Subcutaneous abdominal adipose tissue (tissue), 5 donors: ENCODE data around the gene QRFPR.

Source experiments
- H3K27ac ChIP-seq: one replicate; pipeline ENCODE4 v1.7.0; 2013; ENCODE audit warnings: low read depth, mild to moderate bottlenecking, inconsistent platforms, low read length, moderate library complexity
- H3K27me3 ChIP-seq, 5 donors: one replicate each; pipeline ENCODE4 v1.7.0; 2013; ENCODE audit warnings: low read length in 5 of 5, inconsistent platforms in 1 of 5; ENCODE audit not compliant: control insufficient read depth in 5 of 5, insufficient read depth in 4 of 5
- H3K36me3 ChIP-seq, 5 donors: one replicate each; pipeline ENCODE4 v1.7.0; 2013; ENCODE audit warnings: low read length in 5 of 5; ENCODE audit not compliant: control insufficient read depth in 5 of 5, insufficient read depth in 5 of 5
- H3K4me1 ChIP-seq, 5 donors: one replicate each; pipeline ENCODE4 v1.7.0; 2013; ENCODE audit warnings: low read length in 5 of 5, mild to moderate bottlenecking in 3 of 5, moderate library complexity in 1 of 5; ENCODE audit not compliant: control insufficient read depth in 5 of 5, insufficient read depth in 5 of 5
- H3K4me3 ChIP-seq, 5 donors: one replicate each; pipeline ENCODE4 v1.7.0; 2013; ENCODE audit warnings: low read length in 5 of 5, low read depth in 1 of 5
- H3K9ac ChIP-seq, 5 donors: one replicate each; pipeline ENCODE4 v1.7.0; 2013; ENCODE audit warnings: low read length in 5 of 5, mild to moderate bottlenecking in 4 of 5, moderate library complexity in 3 of 5
- H3K9me3 ChIP-seq, 5 donors: one replicate each; pipeline ENCODE4 v1.7.0; 2013; ENCODE audit warnings: low read length in 5 of 5; ENCODE audit not compliant: control insufficient read depth in 5 of 5
- donor health status: healthy.
- donor health status: healthy.
- donor health status: healthy.
- donor health status: healthy.
- donor health status: healthy.

The QRFPR gene

DNA sequence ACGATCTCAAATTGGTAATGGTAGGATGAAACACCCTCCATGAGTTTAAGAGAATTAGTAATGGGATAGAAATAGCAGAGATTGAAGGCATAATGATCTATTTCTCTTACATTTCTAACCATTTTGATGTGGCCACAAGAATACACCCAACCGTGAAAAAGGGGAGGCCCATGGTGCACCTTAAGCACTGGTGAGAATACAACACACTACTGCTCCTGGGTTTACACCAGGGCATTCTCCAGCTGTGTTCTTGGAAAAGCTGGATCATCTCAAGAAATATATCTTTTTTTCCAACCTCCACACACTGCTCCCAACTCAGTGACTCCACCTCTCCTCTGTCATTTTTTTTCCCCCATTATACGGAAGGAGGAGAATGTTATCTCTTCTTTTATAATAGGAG, 1.5 kb downstream of the QRFPR start:
- peaks cover 0 to 12% (median 10%) of the 10 kb centered on the region in 5 donors for H3K4me1 ChIP-seq
- no peaks in the 10 kb centered on the region for H3K36me3 ChIP-seq
- no peak overlapping the region for H3K4me3 ChIP-seq
- H3K9ac ChIP-seq, result no peak overlapping the region
- H3K27me3 ChIP-seq, result peaks cover 12 to 24% (median 14%) of the 10 kb centered on the region in 5 donors
- H3K9me3 ChIP-seq, result no peaks in the 10 kb centered on the region
- no peak overlapping the region for H3K27ac ChIP-seq

DNA sequence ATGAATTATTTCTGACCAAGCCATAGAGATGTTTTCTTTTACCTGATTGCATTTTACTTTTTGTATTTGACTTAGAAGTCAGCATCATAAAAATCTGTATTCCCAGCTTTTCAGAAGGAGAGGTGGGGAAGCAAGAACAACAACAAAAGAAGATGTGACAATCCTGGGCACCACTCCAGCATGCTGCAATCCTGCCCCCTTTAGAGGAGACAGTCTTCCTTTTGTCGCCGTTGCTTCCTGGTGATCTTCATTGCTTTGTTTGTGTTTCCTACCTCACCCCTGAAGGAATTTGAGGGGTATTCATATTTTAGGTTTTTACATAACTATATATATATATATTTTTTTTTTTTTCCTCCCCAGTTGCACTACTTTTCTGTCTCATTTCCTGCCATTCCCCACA, 3.7 kb downstream of the QRFPR start:
- Histone ChIP-seq H3K4me1 (peaks cover 0 to 12% (median 10%) of the 10 kb centered on the region in 5 donors), H3K27ac (no peak overlapping the region), H3K9me3 (no peaks in the 10 kb centered on the region), H3K9ac (no peak overlapping the region), H3K4me3 (no peak overlapping the region), H3K36me3 (no peaks in the 10 kb centered on the region), H3K27me3 (peaks cover 8 to 23% (median 14%) of the 10 kb centered on the region in 5 donors)

DNA sequence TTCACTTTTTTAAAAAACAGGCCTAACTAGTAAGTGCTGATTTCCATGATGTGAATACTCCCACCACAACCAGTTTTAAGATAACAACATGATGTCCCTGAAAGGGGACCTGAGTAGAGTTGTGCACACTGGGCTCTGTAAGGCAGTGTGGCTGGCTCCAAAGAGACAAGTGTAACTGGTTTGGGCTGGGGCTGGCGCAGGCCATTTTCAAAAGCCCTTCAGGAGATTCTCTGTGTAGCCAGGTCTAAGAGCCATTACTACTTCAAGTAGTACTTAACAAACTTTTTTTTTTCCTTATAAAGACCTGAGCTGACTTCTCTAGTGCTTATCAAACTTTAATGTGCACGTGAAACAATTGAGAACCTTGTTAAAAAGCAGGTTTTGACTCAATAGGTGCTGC, 4.3 kb downstream of the QRFPR start:
- H3K9ac ChIP-seq, result no peak overlapping the region
- peaks cover 8 to 20% (median 14%) of the 10 kb centered on the region in 5 donors for H3K27me3 ChIP-seq
- no peaks in the 10 kb centered on the region for H3K9me3 ChIP-seq

DNA sequence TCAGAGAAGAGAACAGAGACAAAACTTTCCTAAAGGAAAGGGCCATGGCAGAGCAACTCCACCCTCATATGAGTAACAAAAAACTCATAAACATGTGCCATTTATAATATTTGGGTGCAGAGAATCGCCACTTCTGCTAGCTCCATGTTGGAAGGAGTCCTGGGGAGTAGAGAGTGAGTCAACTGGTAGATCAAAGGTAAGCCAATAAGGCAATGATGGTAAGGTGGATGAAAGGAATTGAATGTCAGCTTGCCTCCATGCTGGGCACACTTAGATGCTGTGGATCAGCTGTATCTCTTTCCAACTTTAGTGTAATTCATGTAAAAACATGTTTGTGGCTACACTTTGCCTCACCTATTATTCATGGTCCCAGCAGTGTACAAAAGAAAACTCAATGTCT, 4.7 kb downstream of the QRFPR start:
- Histone ChIP-seq H3K36me3 (no peaks in the 10 kb centered on the region), H3K9me3 (no peaks in the 10 kb centered on the region), H3K4me1 (peaks cover 0 to 12% (median 10%) of the 10 kb centered on the region in 5 donors), H3K27ac (no peak overlapping the region), H3K4me3 (no peak overlapping the region), H3K9ac (no peak overlapping the region), H3K27me3 (peaks cover 8 to 18% (median 12%) of the 10 kb centered on the region in 5 donors)

More for the DNA sequence above, 4.3 kb downstream of the QRFPR start:
- H3K36me3 ChIP-seq, result no peaks in the 10 kb centered on the region
- peaks cover 0 to 12% (median 10%) of the 10 kb centered on the region in 5 donors for H3K4me1 ChIP-seq
- no peak overlapping the region for H3K27ac ChIP-seq
- no peak overlapping the region for H3K4me3 ChIP-seq

DNA sequence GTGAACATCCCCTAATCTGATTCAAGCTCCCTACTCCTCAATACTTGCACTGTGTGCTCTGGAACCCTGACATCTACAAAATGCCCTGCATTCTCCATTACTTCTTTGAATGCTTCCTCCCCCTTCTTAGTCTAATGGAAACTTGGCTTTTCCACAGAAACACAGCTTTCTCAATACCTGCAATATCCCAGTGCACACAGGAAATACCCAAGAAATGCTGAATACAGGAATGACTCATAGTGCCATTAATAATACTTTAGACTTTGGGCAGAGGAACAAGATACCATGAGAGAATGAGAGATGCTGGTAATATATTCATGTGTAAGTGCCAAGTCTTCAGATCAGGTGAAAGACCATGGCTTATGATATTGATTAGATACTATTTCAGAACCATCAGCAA, 5.6 kb downstream of the QRFPR start:
- Histone ChIP-seq H3K36me3 (no peaks in the 10 kb centered on the region), H3K27ac (no peak overlapping the region), H3K4me3 (no peak overlapping the region), H3K9ac (no peak overlapping the region), H3K9me3 (no peaks in the 10 kb centered on the region), H3K4me1 (peaks cover 0 to 4% (median 2%) of the 10 kb centered on the region in 5 donors), H3K27me3 (peaks cover 4 to 10% (median 5%) of the 10 kb centered on the region in 5 donors)

DNA sequence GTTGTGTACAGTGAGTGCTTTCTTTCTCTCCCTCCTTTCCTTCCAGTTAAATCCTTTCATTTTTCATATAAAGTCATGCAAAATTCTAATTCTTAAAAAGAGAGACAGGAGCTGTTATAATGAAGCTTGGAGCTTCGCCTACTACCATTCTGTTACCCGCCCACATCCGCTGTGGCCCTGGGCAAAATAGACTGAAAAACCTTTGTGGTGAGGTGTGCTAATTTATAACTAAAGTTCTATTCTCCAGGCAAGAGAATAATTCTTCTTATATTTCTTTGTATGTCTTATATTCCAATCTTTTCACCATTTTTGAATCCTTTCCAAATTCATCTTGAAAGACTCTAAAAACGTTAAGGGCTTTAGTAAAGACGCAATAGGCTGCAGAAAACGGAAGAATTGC, 7.0 kb downstream of the QRFPR start:
- Histone ChIP-seq H3K9me3 (no peaks in the 10 kb centered on the region), H3K4me1 (no peaks in the 10 kb centered on the region), H3K36me3 (no peaks in the 10 kb centered on the region), H3K9ac (no peak overlapping the region), H3K4me3 (no peak overlapping the region), H3K27me3 (peaks cover 0 to 4% (median 0%) of the 10 kb centered on the region in 5 donors), H3K27ac (no peak overlapping the region)

DNA sequence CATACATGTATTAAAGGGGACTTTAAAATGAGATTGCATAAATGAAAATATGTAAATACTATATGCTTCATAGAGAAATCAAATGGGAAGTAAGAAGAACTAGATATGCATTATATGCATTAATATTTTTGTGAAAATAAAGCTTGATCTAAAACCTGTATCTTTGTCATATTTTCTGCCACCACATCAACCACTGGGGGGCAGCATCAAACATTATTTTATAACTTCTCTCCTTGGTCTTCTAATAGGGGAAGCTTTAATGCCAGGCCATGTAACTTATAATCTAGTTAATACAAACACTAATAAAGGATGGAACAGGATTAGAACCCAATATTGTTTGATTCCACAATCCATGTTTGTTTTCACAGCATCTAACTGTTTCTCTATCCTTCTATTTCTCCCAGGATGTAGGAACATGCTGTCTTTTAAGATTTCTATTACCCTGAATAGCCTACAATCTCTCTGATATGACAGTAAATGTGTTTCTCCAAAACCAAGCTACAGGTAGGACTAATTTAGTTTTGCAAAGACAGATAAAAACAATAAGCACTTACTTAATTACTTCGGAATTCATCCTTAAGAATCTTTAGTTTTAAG, 10.0 kb downstream of the QRFPR start:
- no peak overlapping the region for H3K4me3 ChIP-seq
- H3K9ac ChIP-seq, result no peak overlapping the region
- no peaks in the 10 kb centered on the region for H3K36me3 ChIP-seq
- H3K4me1 ChIP-seq, result no peaks in the 10 kb centered on the region
- H3K27me3 ChIP-seq, result peaks cover 0 to 4% (median 0%) of the 10 kb centered on the region in 5 donors
- no peak overlapping the region for H3K27ac ChIP-seq
- H3K9me3 ChIP-seq, result no peaks in the 10 kb centered on the region

DNA sequence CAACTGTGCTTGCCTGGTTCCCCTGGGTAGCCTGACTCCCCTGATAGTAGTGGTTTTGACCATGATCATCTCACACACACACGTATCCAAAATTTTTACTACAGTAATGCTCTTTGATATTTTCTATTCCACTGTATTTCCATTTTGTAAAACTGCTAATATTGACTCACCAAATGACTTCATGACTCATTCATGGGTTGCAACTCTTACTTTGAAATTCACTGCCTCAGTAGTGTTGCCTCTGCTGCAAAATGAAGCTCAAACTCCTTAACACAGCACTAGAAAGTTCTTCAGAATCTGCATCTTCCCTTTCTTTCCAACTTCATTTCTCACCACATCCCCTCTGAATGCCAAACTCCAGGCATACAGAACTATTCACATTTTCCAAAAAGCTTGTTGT, 20.3 kb downstream of the QRFPR start:
- Histone ChIP-seq H3K36me3 (no peaks in the 10 kb centered on the region), H3K27ac (no peak overlapping the region), H3K9ac (no peak overlapping the region), H3K27me3 (peaks cover 0 to 3% (median 0%) of the 10 kb centered on the region in 5 donors), H3K4me1 (no peaks in the 10 kb centered on the region), H3K9me3 (no peaks in the 10 kb centered on the region), H3K4me3 (no peak overlapping the region)

DNA sequence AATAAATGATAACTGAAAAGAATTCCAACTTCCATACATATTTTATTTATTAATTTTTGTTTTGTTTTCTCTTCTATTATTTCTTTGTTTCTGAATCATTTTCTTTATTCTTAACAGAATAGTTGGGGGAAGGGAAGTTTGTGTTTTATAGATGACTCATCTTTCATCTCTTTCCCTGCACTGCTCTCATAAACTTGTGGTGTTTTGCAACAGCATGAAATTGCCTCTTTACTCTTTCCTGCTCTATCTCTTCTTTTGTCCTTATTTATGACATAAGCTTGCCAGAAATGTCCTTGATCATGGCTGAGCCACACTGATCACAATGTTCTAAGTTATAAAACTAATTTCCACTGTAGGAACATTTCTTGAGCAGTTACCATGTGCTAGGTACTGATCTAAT, 22.3 kb downstream of the QRFPR start:
- no peak overlapping the region for H3K27ac ChIP-seq
- peaks cover 0 to 3% (median 0%) of the 10 kb centered on the region in 5 donors for H3K27me3 ChIP-seq
- H3K9me3 ChIP-seq, result peaks cover 0 to 3% (median 0%) of the 10 kb centered on the region in 5 donors
- no peaks in the 10 kb centered on the region for H3K36me3 ChIP-seq
- no peak overlapping the region for H3K9ac ChIP-seq
- no peak overlapping the region for H3K4me3 ChIP-seq
- no peaks in the 10 kb centered on the region for H3K4me1 ChIP-seq

DNA sequence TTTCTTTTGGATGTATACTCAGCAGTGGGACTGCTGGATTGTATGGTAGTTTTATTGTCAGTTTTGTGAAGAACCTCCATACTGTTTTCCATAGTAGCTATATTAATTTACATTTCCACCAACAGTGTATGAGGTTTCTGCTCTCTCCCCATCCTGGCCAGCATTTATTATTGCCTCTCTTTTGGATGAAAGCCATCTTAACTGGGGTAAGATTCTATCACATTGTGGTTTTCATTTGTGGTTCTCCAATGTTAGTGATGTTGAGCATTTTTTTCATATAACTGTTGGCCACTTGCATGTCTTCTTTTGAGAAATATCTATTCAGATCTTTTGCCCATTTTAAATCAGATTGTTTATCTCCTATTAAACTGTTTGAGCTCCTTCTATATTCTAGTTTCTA, 27.6 kb downstream of the QRFPR start:
- Histone ChIP-seq H3K4me1 (no peaks in the 10 kb centered on the region), H3K27ac (no peak overlapping the region), H3K4me3 (no peak overlapping the region), H3K9me3 (peaks cover 0 to 8% (median 0%) of the 10 kb centered on the region in 5 donors), H3K27me3 (peaks cover 0 to 3% (median 0%) of the 10 kb centered on the region in 5 donors), H3K9ac (no peak overlapping the region), H3K36me3 (no peaks in the 10 kb centered on the region)
